ENCODE measurements around the gene SEPTIN11.
"Not testable (repeated sequence)": the region's sequence is repeated elsewhere in the genome, so short reads cannot be mapped to it uniquely, and the experiment has no call there.

Gene SEPTIN11

DNA sequence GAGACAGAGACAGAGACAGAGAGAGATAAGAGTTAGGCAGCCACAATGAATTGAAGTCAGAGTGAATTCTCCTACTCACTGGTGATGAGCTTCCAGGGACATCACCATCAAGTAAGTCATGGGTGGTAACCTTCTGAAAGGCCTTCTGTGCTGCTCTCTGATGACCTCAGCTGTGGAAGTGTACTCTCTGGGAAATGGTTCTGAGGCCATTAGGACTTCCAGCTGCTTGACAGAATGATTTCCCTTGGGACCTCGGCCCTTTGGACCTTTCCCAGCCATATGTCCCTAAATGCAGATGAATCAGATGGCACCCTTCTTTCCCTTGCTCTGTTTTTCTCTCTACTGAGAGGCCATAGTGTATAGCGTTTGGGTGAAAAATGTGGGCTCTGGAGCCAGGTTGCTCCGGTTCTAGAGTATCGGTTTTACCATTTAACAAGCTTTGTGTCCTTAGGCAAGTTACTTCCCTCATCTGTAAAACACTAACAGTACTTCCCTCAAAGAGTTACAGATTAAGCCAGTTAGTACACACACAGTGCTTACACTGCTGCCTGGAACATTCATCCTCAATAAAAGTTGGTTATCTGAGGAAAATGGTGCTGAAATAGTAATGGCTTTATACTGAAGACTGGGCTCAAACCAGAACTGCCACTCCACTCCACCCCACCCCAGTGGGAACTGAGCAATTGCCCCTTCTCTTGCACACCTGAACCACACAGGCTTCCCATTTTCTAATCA, 7.6 kb downstream of the SEPTIN11 start:
- no peak overlapping the region for H3K4me3 ChIP-seq (ENCODE audit: low read depth, low read length)
- TF ChIP-seq, protein P1, sequence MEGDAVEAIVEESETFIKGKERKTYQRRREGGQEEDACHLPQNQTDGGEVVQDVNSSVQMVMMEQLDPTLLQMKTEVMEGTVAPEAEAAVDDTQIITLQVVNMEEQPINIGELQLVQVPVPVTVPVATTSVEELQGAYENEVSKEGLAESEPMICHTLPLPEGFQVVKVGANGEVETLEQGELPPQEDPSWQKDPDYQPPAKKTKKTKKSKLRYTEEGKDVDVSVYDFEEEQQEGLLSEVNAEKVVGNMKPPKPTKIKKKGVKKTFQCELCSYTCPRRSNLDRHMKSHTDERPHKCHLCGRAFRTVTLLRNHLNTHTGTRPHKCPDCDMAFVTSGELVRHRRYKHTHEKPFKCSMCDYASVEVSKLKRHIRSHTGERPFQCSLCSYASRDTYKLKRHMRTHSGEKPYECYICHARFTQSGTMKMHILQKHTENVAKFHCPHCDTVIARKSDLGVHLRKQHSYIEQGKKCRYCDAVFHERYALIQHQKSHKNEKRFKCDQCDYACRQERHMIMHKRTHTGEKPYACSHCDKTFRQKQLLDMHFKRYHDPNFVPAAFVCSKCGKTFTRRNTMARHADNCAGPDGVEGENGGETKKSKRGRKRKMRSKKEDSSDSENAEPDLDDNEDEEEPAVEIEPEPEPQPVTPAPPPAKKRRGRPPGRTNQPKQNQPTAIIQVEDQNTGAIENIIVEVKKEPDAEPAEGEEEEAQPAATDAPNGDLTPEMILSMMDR (IDR thresholded peaks at IDR 0.05; ENCODE audit: low read depth, low read length, missing control alignments), result no peak
- no peak for DNase-seq (ENCODE audit: low read depth)

DNA sequence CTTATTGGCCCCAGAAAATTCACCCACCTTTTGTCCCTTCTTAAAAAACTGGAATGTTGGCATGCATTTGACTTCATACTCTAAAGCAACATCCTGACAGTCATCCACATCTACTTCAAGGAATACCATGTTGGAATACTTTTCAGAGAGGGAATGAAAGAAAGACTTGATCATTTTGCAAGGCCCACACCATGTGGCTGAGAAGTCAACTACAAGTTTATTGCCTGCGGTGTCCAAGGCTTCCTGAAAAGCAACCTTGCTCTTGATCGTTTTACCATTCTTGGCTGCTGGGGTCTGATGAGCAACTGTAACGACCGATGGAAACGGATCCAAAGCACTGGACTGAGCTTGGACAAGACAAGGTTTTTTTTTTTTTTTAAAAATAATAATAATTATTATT, 9.3 kb downstream of the SEPTIN11 start:
- no peak for DNase-seq (ENCODE audit: low read depth)
- TF ChIP-seq, protein P1 (IDR thresholded peaks at IDR 0.05; ENCODE audit: low read depth, low read length, missing control alignments), result no peak
- H3K4me3 ChIP-seq (ENCODE audit: low read depth, low read length), result no peak overlapping the region

DNA sequence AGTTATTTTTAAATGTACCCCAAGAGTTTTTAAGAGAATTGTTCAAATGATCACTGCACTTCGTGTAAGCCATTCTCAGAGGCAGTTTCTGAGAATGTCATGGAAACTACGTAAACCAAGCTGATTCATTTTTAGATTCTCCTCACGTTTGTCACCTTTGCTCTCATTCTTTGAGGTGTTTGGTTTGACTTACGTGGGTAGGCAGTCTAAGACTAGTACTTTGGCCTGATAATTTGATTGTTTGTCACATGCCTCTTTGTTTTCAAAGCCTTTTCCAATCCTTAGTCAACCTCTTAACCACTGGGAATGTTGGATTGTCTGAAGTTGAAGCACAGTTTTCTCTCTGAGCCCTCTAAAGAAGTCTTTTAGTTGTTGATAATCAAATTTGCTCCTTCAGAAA, 10.5 kb downstream of the SEPTIN11 start:
- TF ChIP-seq, protein P1 (IDR thresholded peaks at IDR 0.05; ENCODE audit: low read depth, low read length, missing control alignments), result no peak
- no peak for DNase-seq (ENCODE audit: low read depth)
- H3K4me3 ChIP-seq (ENCODE audit: low read depth, low read length), result no peak overlapping the region

GRCh38 chr4:76962406-76963130, 13.0 kb downstream of the SEPTIN11 start:
- DNase-seq (ENCODE audit: low read depth), result no peak
- no peak overlapping the region for H3K4me3 ChIP-seq (ENCODE audit: low read depth, low read length)
- TF ChIP-seq, protein P1 (IDR thresholded peaks at IDR 0.05; ENCODE audit: low read depth, low read length, missing control alignments), result no peak

DNA sequence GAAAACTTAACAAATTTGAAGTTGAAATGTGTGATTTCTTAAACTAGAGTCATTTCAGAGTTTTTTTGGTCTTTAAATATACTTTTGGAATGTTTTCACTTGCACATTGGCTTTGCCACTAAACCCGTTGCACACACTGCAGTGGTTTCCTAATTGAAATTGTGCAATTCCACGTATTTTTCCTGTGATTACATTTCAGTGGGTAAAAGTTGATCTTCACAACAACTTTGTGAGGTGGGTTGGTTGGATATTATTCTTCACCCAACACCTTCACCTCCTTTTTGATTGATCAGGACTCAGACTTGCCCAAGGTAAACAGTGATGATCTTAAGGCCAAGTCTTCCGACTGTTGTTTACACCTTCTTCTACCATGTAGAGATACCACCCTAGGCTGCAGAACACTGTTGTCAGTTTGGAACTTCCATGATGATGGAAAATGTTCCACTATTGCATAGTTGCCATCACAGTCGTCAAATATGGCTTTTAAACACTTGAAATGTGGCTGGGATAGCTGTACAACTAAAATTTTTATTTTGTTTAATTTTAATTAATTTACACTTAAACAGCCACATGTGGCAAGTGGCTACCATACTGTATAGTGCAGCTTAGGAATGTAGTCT, 13.7 kb downstream of the SEPTIN11 start:
- H3K4me3 ChIP-seq (ENCODE audit: low read depth, low read length), result no peak overlapping the region
- DNase-seq (ENCODE audit: low read depth), result no peak
- TF ChIP-seq, protein P1 (IDR thresholded peaks at IDR 0.05; ENCODE audit: low read depth, low read length, missing control alignments), result no peak

GRCh38 chr4:76963927-76964326, 14.4 kb downstream of the SEPTIN11 start:
- not testable (repeated sequence) for H3K4me3 ChIP-seq (ENCODE audit: low read depth, low read length); DNase-seq (ENCODE audit: low read depth)

DNA sequence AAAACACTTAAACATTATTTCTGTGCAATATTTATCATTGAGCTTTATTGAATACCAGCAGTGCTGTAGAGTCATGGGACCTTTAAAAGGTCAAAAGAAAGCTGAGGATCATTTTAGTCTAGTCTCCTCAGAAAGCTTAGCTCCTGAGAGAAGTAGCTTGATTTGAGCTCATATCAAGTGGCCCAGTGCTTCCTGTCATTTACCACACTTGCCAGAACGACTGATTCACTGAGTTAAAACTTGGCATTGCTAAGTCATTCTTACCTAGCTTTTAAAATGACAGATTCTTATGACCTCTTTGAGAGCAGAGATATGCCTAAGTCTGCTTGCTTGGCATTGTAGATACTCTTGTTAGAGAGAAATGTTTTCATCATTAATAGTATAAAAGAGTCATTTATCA, 15.2 kb downstream of the SEPTIN11 start:
- DNase-seq (ENCODE audit: low read depth), result no peak
- TF ChIP-seq, protein P1 (IDR thresholded peaks at IDR 0.05; ENCODE audit: low read depth, low read length, missing control alignments), result no peak

More for the DNA sequence above, 15.2 kb downstream of the SEPTIN11 start:
- no peak overlapping the region for H3K4me3 ChIP-seq (ENCODE audit: low read depth, low read length)

Measured in GM12864 (cell line).